HK-2 (cell line): ENCODE measurements around the gene ZDHHC20.

Experiments
- DNase-seq: peaks from one replicate; pipeline ENCODE4 v3.0.0-alpha.2; 2018; ENCODE audit not compliant: unreplicated experiment

ZDHHC20 gene

GRCh38 chr13:21361706-21362105, 97.4 kb downstream of the ZDHHC20 start:
- DNase-seq: no peak

GRCh38 chr13:21361123-21361522, 98.0 kb downstream of the ZDHHC20 start:
- DNase-seq: no peak

- DNase-seq: no peak
Observed at GRCh38 chr13:21360463-21360862, 98.6 kb downstream of the ZDHHC20 start.

GRCh38 chr13:21359855-21360254, 99.2 kb downstream of the ZDHHC20 start:
- no peak for DNase-seq

- no peak for DNase-seq
Observed at GRCh38 chr13:21355304-21355703, 103.8 kb downstream of the ZDHHC20 start.

GRCh38 chr13:21354721-21355120, 104.4 kb downstream of the ZDHHC20 start:
- no peak for DNase-seq

- no peak for DNase-seq
Observed at GRCh38 chr13:21348488-21349120, 110.5 kb downstream of the ZDHHC20 start.

- no peak for DNase-seq
Observed at GRCh38 chr13:21347753-21348318, 111.3 kb downstream of the ZDHHC20 start.

GRCh38 chr13:21344662-21345176, 114.4 kb downstream of the ZDHHC20 start:
- DNase-seq: no peak

GRCh38 chr13:21343659-21344058, 115.4 kb downstream of the ZDHHC20 start:
- no peak for DNase-seq

- DNase-seq: no peak
Observed at GRCh38 chr13:21342699-21343442, 116.2 kb downstream of the ZDHHC20 start.

- DNase-seq: no peak
Observed at GRCh38 chr13:21341637-21342422, 117.3 kb downstream of the ZDHHC20 start.

- DNase-seq: no peak
Observed at GRCh38 chr13:21338639-21339278, 120.3 kb downstream of the ZDHHC20 start.

- no peak for DNase-seq
Observed at GRCh38 chr13:21338156-21338555, 120.9 kb downstream of the ZDHHC20 start.

- no peak for DNase-seq
Observed at GRCh38 chr13:21336609-21337349, 122.3 kb downstream of the ZDHHC20 start.

GRCh38 chr13:21333186-21333585, 125.9 kb downstream of the ZDHHC20 start:
- no peak for DNase-seq

GRCh38 chr13:21330126-21330861, 128.8 kb downstream of the ZDHHC20 start:
- DNase-seq: no peak

GRCh38 chr13:21328836-21329477, 130.1 kb downstream of the ZDHHC20 start:
- no peak for DNase-seq

GRCh38 chr13:21328201-21328600, 130.9 kb downstream of the ZDHHC20 start:
- DNase-seq: no peak
